Activated CD4-positive, alpha-beta T cell treated with anti-CD3 and anti-CD28 coated beads, Interleukin-2, amount 50 U/mL, for 1 hour (primary cell): ENCODE data around the gene ATP7B.
"Not testable (repeated sequence)": the region's sequence is repeated elsewhere in the genome, so short reads cannot be mapped to it uniquely, and the experiment has no call there.

Experiments used
- DNase-seq: peaks from one replicate; pipeline ENCODE4 v3.0.0-alpha.2; 2020

Gene ATP7B

GRCh38 chr13:52005841-52006522 is 5.3 kb downstream of the ATP7B start:
- no peak for DNase-seq

- no peak for DNase-seq
These were observed 6.6 kb downstream of the ATP7B start for GRCh38 chr13:52004511-52005170.

GRCh38 chr13:52003541-52003940 is 7.7 kb downstream of the ATP7B start:
- no peak for DNase-seq

- no peak for DNase-seq
These were observed 8.9 kb downstream of the ATP7B start for GRCh38 chr13:52002361-52002760.

- no peak for DNase-seq
These were observed 10.0 kb downstream of the ATP7B start for GRCh38 chr13:52001120-52001731.

- no peak for DNase-seq
These were observed 11.3 kb downstream of the ATP7B start for GRCh38 chr13:51999921-52000320.

GRCh38 chr13:51999510-51999911 is 11.7 kb downstream of the ATP7B start:
- DNase-seq: no peak

GRCh38 chr13:51998723-51999509 is 12.3 kb downstream of the ATP7B start:
- DNase-seq: no peak

- DNase-seq: no peak
These were observed 13.5 kb downstream of the ATP7B start for GRCh38 chr13:51997641-51998330.

GRCh38 chr13:51997186-51997585 is 14.1 kb downstream of the ATP7B start:
- no peak for DNase-seq

- no peak for DNase-seq
These were observed 14.6 kb downstream of the ATP7B start for GRCh38 chr13:51996641-51997040.

GRCh38 chr13:51995677-51996551 is 15.3 kb downstream of the ATP7B start:
- DNase-seq: no peak

- no peak for DNase-seq
These were observed 17.5 kb downstream of the ATP7B start for GRCh38 chr13:51993713-51994112.

- no peak for DNase-seq
These were observed 22.1 kb downstream of the ATP7B start for GRCh38 chr13:51988988-51989618.

GRCh38 chr13:51984904-51985303 is 26.3 kb downstream of the ATP7B start:
- not testable (repeated sequence) for DNase-seq

- not testable (repeated sequence) for DNase-seq
These were observed 28.0 kb downstream of the ATP7B start for GRCh38 chr13:51983292-51983691.

- DNase-seq: no peak
These were observed 29.9 kb downstream of the ATP7B start for GRCh38 chr13:51981355-51981754.

GRCh38 chr13:51980908-51981307 is 30.3 kb downstream of the ATP7B start:
- no peak for DNase-seq

GRCh38 chr13:51978796-51979556 is 32.3 kb downstream of the ATP7B start:
- no peak for DNase-seq

GRCh38 chr13:51977625-51978024 is 33.6 kb downstream of the ATP7B start:
- no peak for DNase-seq
